Measurements from ENCODE around the gene PCDHB15. TPM values are rescaled to one million over a fixed set of nuclear protein-coding genes. Genes with fewer than 3 reads are reported as not detected.

PCDHB15 gene
- total RNA-seq, 1 donor from 2014 or later: not detected

DNA sequence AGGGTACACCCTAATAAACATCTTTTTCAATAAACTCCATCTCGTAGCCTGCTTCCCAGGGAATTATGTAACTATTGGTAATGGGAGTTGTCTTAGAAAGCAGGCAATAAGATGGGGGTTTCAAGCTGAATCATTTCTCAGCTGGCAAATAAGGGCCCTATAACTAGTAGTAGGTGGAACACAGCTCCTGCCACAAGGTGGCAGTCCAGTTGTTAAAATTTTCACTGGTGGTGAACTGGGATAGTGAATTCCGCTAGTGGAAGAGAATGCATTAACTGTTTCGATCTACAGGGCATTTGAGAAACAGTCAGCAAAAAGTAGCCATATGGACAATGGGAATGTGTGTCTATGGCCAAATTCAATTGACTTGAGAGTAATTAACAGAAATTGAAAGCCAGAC lies 27.7 kb downstream of the PCDHB15 start:
- intact Hi-C loops (cut with micrococcal nuclease): no loop called here
- Mint-ChIP-seq H3K27ac (no peak overlapping the region), H3K36me3 (ENCODE audit: low read depth) (no peaks in the 10 kb centered on the region), H3K4me3 (no peak overlapping the region), H3K9me3 (peaks cover 33% of the 10 kb centered on the region), H3K4me1 (no peaks in the 10 kb centered on the region), H3K27me3 (no peaks in the 10 kb centered on the region)
- no peak for DNase-seq

DNA sequence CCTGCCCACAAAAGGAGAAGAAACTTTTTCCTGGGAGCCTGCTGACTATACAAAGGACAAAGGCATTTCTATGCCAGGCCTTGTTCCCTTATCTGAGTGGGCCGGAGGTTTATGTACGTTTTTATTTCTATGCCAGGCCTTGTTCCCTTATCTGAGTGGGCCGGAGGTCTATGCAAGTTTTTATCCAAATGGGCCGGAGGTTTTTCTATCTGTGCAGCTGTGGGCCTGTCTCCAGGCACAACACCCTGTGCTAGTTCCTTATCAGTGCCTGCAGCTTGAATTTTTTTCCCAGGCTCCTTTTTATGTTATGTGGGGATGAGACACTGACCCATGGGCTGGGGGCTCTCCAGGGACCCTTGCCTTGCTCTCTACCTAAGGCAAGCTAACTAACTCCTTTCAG lies 53.2 kb downstream of the PCDHB15 start:
- Mint-ChIP-seq H3K27ac (no peak overlapping the region), H3K36me3 (ENCODE audit: low read depth) (peaks cover 2% of the 10 kb centered on the region), H3K9me3 (peaks cover 26% of the 10 kb centered on the region), H3K4me3 (no peak overlapping the region), H3K27me3 (no peaks in the 10 kb centered on the region), H3K4me1 (no peaks in the 10 kb centered on the region)
- no peak for DNase-seq
- intact Hi-C loops (cut with micrococcal nuclease): no loop called here

Other genes with a start within 250 kb of the PCDHB15 start
- not detected in 2 replicates for gene PCDHB1, start 194.0 kb upstream of the PCDHB15 start, total RNA-seq
- 0.19 TPM in 1 of 2 replicates, not detected in the other for gene PCDHB2, start 150.8 kb upstream of the PCDHB15 start, total RNA-seq
- not detected in 2 replicates for gene PCDHB3, start 144.9 kb upstream of the PCDHB15 start, total RNA-seq
- not detected in 2 replicates for gene PCDHB4, start 123.6 kb upstream of the PCDHB15 start, total RNA-seq
- not detected in 2 replicates for gene PCDHB5, start 110.2 kb upstream of the PCDHB15 start, total RNA-seq
- not detected in 2 replicates for gene PCDHB6, start 95.3 kb upstream of the PCDHB15 start, total RNA-seq
- not detected in 2 replicates for gene PCDHB7, start 72.8 kb upstream of the PCDHB15 start, total RNA-seq
- not detected in 2 replicates for gene PCDHB8, start 67.6 kb upstream of the PCDHB15 start, total RNA-seq
- not detected in 2 replicates for gene PCDHB16, start 63.0 kb upstream of the PCDHB15 start, total RNA-seq
- gene PCDHB9, start 58.2 kb upstream of the PCDHB15 start, total RNA-seq: not detected in 2 replicates
- not detected in 2 replicates for gene PCDHB10, start 53.0 kb upstream of the PCDHB15 start, total RNA-seq
- gene PCDHB11, start 45.8 kb upstream of the PCDHB15 start, total RNA-seq: not detected in 2 replicates
- not detected in 2 replicates for gene PCDHB12, start 36.7 kb upstream of the PCDHB15 start, total RNA-seq
- gene PCDHB13, start 31.5 kb upstream of the PCDHB15 start, total RNA-seq: 0.05 TPM in 1 of 2 replicates, not detected in the other
- not detected in 2 replicates for gene PCDHB14, start 22.1 kb upstream of the PCDHB15 start, total RNA-seq
- gene SLC25A2, start 58.7 kb downstream of the PCDHB15 start, total RNA-seq: 0.14 and 0.23 TPM in 2 replicates
- 71.5 and 75.0 TPM in 2 replicates for gene TAF7, start 75.4 kb downstream of the PCDHB15 start, total RNA-seq
- gene PCDHGA1, start 85.1 kb downstream of the PCDHB15 start, total RNA-seq: 0.07 and 0.09 TPM in 2 replicates
- gene PCDHGA2, start 93.4 kb downstream of the PCDHB15 start, total RNA-seq: 0.07 and 0.12 TPM in 2 replicates
- 0.14 and 0.19 TPM in 2 replicates for gene PCDHGA3, start 98.4 kb downstream of the PCDHB15 start, total RNA-seq
- gene PCDHGB1, start 104.7 kb downstream of the PCDHB15 start, total RNA-seq: 0.14 and 0.19 TPM in 2 replicates
- gene PCDHGA4, start 109.6 kb downstream of the PCDHB15 start, total RNA-seq: 0.33 and 0.37 TPM in 2 replicates
- 0.63 and 0.97 TPM in 2 replicates for gene PCDHGB2, start 114.6 kb downstream of the PCDHB15 start, total RNA-seq
- gene PCDHGA5, start 118.8 kb downstream of the PCDHB15 start, total RNA-seq: 0.19 and 0.51 TPM in 2 replicates
- gene PCDHGB3, start 124.8 kb downstream of the PCDHB15 start, total RNA-seq: 0.40 and 0.49 TPM in 2 replicates
- gene PCDHGA6, start 128.5 kb downstream of the PCDHB15 start, total RNA-seq: 0.31 and 0.54 TPM in 2 replicates
- 0.05 and 0.23 TPM in 2 replicates for gene PCDHGA7, start 137.3 kb downstream of the PCDHB15 start, total RNA-seq
- gene PCDHGB4, start 142.3 kb downstream of the PCDHB15 start, total RNA-seq: 0.21 TPM in 2 replicates
- gene PCDHGA8, start 147.2 kb downstream of the PCDHB15 start, total RNA-seq: 0.02 and 0.09 TPM in 2 replicates
- 0.43 and 0.47 TPM in 2 replicates for gene PCDHGB5, start 152.6 kb downstream of the PCDHB15 start, total RNA-seq
- 0.33 and 0.44 TPM in 2 replicates for gene PCDHGA9, start 157.4 kb downstream of the PCDHB15 start, total RNA-seq
- gene PCDHGB6, start 162.6 kb downstream of the PCDHB15 start, total RNA-seq: 0.09 and 0.14 TPM in 2 replicates
- gene PCDHGA10, start 167.6 kb downstream of the PCDHB15 start, total RNA-seq: 0.07 and 0.21 TPM in 2 replicates
- 0.12 and 0.17 TPM in 2 replicates for gene PCDHGB7, start 172.3 kb downstream of the PCDHB15 start, total RNA-seq
- 0.23 and 0.31 TPM in 2 replicates for gene PCDHGA11, start 175.7 kb downstream of the PCDHB15 start, total RNA-seq
- 0.12 and 0.16 TPM in 2 replicates for gene PCDHGA12, start 185.1 kb downstream of the PCDHB15 start, total RNA-seq
- 0.24 and 0.58 TPM in 2 replicates for gene PCDHGC3, start 230.6 kb downstream of the PCDHB15 start, total RNA-seq
- not detected in 2 replicates for gene PCDHGC4, start 239.6 kb downstream of the PCDHB15 start, total RNA-seq
- not detected in 2 replicates for gene PCDHGC5, start 243.7 kb downstream of the PCDHB15 start, total RNA-seq